MM.1S (cell line): ENCODE measurements around the gene PAMR1.

Experiments used
- CTCF ChIP-seq: fragments of 300-600 bp; sonication (generic); IDR thresholded peaks from 2 replicates; pipeline ENCODE4 v1.5.1; 2016; ENCODE audit warnings: antibody characterized with exemption, low read length, mixed read lengths
- EZH2 ChIP-seq: fragments of 300-600 bp; sonication (generic); optimal IDR thresholded peaks from 2 replicates; pipeline ENCODE3; 2017; ENCODE audit warnings: low read depth, mild to moderate bottlenecking, antibody characterized with exemption, low read length, mixed read lengths

- TF ChIP-seq CTCF = no peak
- no peak for TF ChIP-seq EZH2
Observed at GRCh38 chr11:35511666-35512065, 13.8 kb downstream of the PAMR1 start.
